MM.1S (cell line): Measurements from ENCODE around the gene PGBD2.
"Not testable (repeated sequence)": the region's sequence is repeated elsewhere in the genome, so short reads cannot be mapped to it uniquely, and the experiment has no call there.

Experiments
- CTCF ChIP-seq: fragments of 300-600 bp; sonication (generic); IDR thresholded peaks from 2 replicates; pipeline ENCODE4 v1.5.1; 2016; ENCODE audit warnings: antibody characterized with exemption, low read length, mixed read lengths
- EZH2 ChIP-seq: fragments of 300-600 bp; sonication (generic); optimal IDR thresholded peaks from 2 replicates; pipeline ENCODE3; 2017; ENCODE audit warnings: low read depth, mild to moderate bottlenecking, antibody characterized with exemption, low read length, mixed read lengths

DNA sequence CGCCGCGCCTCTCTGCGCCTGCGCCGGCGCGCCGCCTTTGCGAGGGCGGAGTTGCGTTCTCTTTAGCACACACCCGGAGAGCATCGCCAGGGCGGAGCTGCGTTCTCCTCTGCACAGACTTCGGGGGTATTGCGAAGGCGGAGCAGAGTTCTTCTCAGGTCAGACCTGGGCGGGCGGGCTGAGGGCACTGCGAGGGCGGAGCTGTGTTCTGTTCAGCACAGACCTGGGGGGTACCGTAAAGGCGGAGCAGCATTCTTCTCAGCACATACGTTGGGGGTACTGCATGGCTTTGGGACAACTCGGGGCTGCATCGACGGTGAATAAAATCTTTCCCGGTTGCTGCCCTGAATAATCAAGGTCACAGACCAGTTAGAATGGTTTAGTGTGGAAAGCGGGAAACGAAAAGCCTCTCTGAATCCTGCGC lies 39.0 kb downstream of the PGBD2 start:
- not testable (repeated sequence) for TF ChIP-seq CTCF, EZH2
